ENCODE data around the gene ABTB2. TPM values are rescaled to one million over a fixed set of nuclear protein-coding genes. Genes with fewer than 3 reads are reported as not detected.

ABTB2 gene
- polyA plus RNA-seq, 2 of the 4 experiments (the other 2 are of a cell fraction), result 8.9 to 15.4 TPM

DNA sequence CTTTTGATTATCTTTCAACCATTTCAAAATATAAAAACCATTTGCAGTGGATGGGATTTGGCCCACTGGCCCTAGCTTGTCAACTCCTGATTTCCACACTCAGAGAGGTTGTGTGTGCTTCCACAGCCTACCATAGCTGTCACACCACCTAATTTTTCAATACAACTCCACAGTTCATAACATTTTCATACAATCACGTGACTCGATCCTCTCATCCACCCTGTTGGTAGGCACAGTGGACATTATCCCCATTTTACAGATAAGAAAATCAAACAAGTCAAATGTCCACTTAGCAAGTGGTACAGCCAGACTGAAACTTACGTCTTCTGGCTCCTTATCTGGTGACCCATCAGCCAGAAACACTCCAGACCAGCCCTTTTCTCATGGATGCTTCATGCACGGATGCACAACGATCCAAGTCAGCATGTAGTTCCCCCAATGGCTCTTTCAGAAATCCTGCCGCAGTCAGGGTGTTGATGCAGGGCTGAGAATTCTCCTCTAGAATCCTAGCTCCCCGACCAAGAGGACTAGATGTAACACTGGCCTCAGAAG, 88.0 kb downstream of the ABTB2 start:
- Histone ChIP-seq H3K27ac (peak overlapping the region in 1 of 2 experiments; percentile 4; a peak in 2 of 6 replicates), H3K9me3 (no peaks in the 10 kb centered on the region), H3K4me2 (no peak overlapping the region), H3K4me1 (peaks cover 44% of the 10 kb centered on the region), H3K4me3 (no peak overlapping the region)
- CTCF ChIA-PET, result interaction anchor here (0.5 to 3.2 kb wide), 3 partner anchors 20 to 1846 kb away, joined by 3 to 16 read pairs (median 4); no protein-coding TSS in a partner anchor
- POLR2A ChIA-PET, result no interaction called here
- FAIRE-seq (no peak), ATAC-seq (no peak), DNase-seq (ENCODE audit: low read depth in 1 of 2, low spot score in 1 of 2) (no peak)
- TF ChIP-seq RNF2 (IDR thresholded peaks at IDR 0.05; ENCODE audit: borderline replicate concordance, low read depth), result no peak
- no peak for TF ChIP-seq BHLHE40 (IDR thresholded peaks at IDR 0.05; ENCODE audit: low read depth, low read length)
- TF ChIP-seq RARB (CRISPR knock-in tag; IDR thresholded peaks at IDR 0.05), result no peak
- TF ChIP-seq MAZ (IDR thresholded peaks at IDR 0.05; ENCODE audit: borderline replicate concordance, low read depth, low read length), result no peak
- TF ChIP-seq KDM1A (IDR thresholded peaks at IDR 0.05; ENCODE audit: low read depth), result no peak
- TF ChIP-seq HEYL (CRISPR knock-in tag; IDR thresholded peaks at IDR 0.05), result no peak
- TF ChIP-seq FOSB (CRISPR knock-in tag; IDR thresholded peaks at IDR 0.05), result no peak
- TF ChIP-seq SREBF2 (IDR thresholded peaks at IDR 0.05), result no peak
- TF ChIP-seq HOXB5 (CRISPR knock-in tag; IDR thresholded peaks at IDR 0.05), result no peak
- TF ChIP-seq NPAS2 (CRISPR knock-in tag; IDR thresholded peaks at IDR 0.05; ENCODE audit: borderline replicate concordance), result no peak
- TF ChIP-seq POLR2AphosphoS2 (conservative IDR thresholded peaks at IDR 0.05; ENCODE audit: low read length), result no peak
- TF ChIP-seq CHD4 (IDR thresholded peaks at IDR 0.05; ENCODE audit: borderline replicate concordance), result no peak
- TF ChIP-seq, protein P1, sequence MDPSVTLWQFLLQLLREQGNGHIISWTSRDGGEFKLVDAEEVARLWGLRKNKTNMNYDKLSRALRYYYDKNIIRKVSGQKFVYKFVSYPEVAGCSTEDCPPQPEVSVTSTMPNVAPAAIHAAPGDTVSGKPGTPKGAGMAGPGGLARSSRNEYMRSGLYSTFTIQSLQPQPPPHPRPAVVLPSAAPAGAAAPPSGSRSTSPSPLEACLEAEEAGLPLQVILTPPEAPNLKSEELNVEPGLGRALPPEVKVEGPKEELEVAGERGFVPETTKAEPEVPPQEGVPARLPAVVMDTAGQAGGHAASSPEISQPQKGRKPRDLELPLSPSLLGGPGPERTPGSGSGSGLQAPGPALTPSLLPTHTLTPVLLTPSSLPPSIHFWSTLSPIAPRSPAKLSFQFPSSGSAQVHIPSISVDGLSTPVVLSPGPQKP (IDR thresholded peaks at IDR 0.05; ENCODE audit: low read depth, low read length), result no peak
- no peak for TF ChIP-seq PHF8 (IDR thresholded peaks at IDR 0.05; ENCODE audit: borderline replicate concordance, low read depth)
- no peak for TF ChIP-seq EHMT2 (IDR thresholded peaks at IDR 0.05; ENCODE audit: low read depth)
- TF ChIP-seq, protein P2, sequence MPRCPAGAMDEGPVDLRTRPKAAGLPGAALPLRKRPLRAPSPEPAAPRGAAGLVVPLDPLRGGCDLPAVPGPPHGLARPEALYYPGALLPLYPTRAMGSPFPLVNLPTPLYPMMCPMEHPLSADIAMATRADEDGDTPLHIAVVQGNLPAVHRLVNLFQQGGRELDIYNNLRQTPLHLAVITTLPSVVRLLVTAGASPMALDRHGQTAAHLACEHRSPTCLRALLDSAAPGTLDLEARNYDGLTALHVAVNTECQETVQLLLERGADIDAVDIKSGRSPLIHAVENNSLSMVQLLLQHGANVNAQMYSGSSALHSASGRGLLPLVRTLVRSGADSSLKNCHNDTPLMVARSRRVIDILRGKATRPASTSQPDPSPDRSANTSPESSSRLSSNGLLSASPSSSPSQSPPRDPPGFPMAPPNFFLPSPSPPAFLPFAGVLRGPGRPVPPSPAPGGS (IDR thresholded peaks at IDR 0.05), result no peak
- TF ChIP-seq HDAC2 (IDR thresholded peaks at IDR 0.05), result no peak
- TF ChIP-seq ZSCAN20 (CRISPR knock-in tag; IDR thresholded peaks at IDR 0.05), result no peak
- 95% methylated on average over 7 of the region's 7 CpGs for WGBS (ENCODE audit: missing lambda C conversion rate)

DNA sequence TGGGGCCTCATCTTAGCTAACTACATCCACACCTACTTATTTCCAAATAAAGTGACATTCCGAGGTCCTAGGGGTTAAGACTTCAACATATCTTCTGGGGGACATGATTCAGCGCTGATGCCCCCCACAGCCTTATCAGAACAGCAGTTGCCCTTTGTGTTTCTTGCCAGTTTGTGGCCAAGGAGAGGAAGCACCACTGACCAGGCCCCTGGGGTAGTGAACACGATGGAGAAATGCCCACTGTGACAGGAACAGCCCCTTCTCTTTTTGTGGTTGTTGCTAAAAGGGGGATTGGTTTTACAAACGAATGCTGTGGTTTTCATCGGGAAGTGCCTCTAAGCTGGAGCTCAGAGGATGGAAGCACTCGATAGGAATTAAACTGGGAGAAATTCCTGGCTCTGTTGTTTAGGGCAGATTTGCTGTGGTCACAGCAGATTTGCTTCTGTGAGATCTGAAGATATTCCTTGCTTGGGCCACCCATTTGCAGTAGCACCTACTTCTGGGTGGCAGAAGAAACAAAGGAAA, 88.8 kb downstream of the ABTB2 start:
- CTCF ChIA-PET, result interaction anchor here (0.5 to 3.2 kb wide), 3 partner anchors 12 to 1845 kb away, joined by 3 to 16 read pairs (median 3); no protein-coding TSS in a partner anchor
- ATAC-seq, result no peak
- TF ChIP-seq, protein P3, sequence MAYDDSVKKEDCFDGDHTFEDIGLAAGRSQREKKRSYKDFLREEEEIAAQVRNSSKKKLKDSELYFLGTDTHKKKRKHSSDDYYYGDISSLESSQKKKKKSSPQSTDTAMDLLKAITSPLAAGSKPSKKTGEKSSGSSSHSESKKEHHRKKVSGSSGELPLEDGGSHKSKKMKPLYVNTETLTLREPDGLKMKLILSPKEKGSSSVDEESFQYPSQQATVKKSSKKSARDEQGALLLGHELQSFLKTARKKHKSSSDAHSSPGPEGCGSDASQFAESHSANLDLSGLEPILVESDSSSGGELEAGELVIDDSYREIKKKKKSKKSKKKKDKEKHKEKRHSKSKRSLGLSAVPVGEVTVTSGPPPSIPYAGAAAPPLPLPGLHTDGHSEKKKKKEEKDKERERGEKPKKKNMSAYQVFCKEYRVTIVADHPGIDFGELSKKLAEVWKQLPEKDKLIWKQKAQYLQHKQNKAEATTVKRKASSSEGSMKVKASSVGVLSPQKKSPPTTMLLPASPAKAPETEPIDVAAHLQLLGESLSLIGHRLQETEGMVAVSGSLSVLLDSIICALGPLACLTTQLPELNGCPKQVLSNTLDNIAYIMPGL (CRISPR knock-in tag; IDR thresholded peaks at IDR 0.05; ENCODE audit: borderline replicate concordance), result no peak
- TF ChIP-seq, protein P4, sequence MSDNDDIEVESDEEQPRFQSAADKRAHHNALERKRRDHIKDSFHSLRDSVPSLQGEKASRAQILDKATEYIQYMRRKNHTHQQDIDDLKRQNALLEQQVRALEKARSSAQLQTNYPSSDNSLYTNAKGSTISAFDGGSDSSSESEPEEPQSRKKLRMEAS (IDR thresholded peaks at IDR 0.05), result no peak
- TF ChIP-seq RFX5 (IDR thresholded peaks at IDR 0.05) (no peak), POLR2A (IDR thresholded peaks at IDR 0.05; ENCODE audit: low read length) (no peak), CHD2 (IDR thresholded peaks at IDR 0.05; ENCODE audit: low read length, partially characterized antibody) (no peak), JUN (IDR thresholded peaks at IDR 0.05) (no peak), KDM5A (IDR thresholded peaks at IDR 0.05) (no peak), CHD4 (IDR thresholded peaks at IDR 0.05; ENCODE audit: borderline replicate concordance) (no peak), FOSL2 (IDR thresholded peaks at IDR 0.05) (no peak), FOSL2 (CRISPR knock-in tag; IDR thresholded peaks at IDR 0.05) (no peak), CBX2 (IDR thresholded peaks at IDR 0.05; ENCODE audit: borderline replicate concordance, low read depth) (no peak)
- TF ChIP-seq, protein P5, sequence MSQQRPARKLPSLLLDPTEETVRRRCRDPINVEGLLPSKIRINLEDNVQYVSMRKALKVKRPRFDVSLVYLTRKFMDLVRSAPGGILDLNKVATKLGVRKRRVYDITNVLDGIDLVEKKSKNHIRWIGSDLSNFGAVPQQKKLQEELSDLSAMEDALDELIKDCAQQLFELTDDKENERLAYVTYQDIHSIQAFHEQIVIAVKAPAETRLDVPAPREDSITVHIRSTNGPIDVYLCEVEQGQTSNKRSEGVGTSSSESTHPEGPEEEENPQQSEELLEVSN (IDR thresholded peaks at IDR 0.05; ENCODE audit: borderline replicate concordance, low read depth), result no peak
- TF ChIP-seq, protein P6, sequence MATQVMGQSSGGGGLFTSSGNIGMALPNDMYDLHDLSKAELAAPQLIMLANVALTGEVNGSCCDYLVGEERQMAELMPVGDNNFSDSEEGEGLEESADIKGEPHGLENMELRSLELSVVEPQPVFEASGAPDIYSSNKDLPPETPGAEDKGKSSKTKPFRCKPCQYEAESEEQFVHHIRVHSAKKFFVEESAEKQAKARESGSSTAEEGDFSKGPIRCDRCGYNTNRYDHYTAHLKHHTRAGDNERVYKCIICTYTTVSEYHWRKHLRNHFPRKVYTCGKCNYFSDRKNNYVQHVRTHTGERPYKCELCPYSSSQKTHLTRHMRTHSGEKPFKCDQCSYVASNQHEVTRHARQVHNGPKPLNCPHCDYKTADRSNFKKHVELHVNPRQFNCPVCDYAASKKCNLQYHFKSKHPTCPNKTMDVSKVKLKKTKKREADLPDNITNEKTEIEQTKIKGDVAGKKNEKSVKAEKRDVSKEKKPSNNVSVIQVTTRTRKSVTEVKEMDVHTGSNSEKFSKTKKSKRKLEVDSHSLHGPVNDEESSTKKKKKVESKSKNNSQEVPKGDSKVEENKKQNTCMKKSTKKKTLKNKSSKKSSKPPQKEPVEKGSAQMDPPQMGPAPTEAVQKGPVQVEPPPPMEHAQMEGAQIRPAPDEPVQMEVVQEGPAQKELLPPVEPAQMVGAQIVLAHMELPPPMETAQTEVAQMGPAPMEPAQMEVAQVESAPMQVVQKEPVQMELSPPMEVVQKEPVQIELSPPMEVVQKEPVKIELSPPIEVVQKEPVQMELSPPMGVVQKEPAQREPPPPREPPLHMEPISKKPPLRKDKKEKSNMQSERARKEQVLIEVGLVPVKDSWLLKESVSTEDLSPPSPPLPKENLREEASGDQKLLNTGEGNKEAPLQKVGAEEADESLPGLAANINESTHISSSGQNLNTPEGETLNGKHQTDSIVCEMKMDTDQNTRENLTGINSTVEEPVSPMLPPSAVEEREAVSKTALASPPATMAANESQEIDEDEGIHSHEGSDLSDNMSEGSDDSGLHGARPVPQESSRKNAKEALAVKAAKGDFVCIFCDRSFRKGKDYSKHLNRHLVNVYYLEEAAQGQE (IDR thresholded peaks at IDR 0.05), result no peak

More for the DNA sequence above, 88.8 kb downstream of the ABTB2 start:
- POLR2A ChIA-PET, result no interaction called here
- H3K27ac ChIP-seq, result peak overlapping the region in 1 of 2 experiments; percentile 4; a peak in 1 of 6 replicates
- H3K4me3 ChIP-seq, result no peak overlapping the region
- DNase-seq (ENCODE audit: low read depth in 1 of 2, low spot score in 1 of 2), result no peak
- H3K4me2 ChIP-seq, result no peak overlapping the region
- 80% methylated on average over 6 of the region's 6 CpGs for WGBS (ENCODE audit: missing lambda C conversion rate)
- H3K9me3 ChIP-seq, result no peaks in the 10 kb centered on the region
- FAIRE-seq, result no peak
- peaks cover 46% of the 10 kb centered on the region for H3K4me1 ChIP-seq

All from A549 (cell line).